GM19099 (cell line): ENCODE data around the gene SLC38A5.
"Not testable (repeated sequence)": the region's sequence is repeated elsewhere in the genome, so short reads cannot be mapped to it uniquely, and the experiment has no call there.

ENCODE experiments used
- POLR2A ChIP-seq: IDR thresholded peaks from 3 replicates; pipeline ENCODE4 v1.6.1; 2011; ENCODE audit warnings: low read depth; ENCODE audit not compliant: insufficient read length; ENCODE audit errors: extremely low read depth

Gene SLC38A5

DNA sequence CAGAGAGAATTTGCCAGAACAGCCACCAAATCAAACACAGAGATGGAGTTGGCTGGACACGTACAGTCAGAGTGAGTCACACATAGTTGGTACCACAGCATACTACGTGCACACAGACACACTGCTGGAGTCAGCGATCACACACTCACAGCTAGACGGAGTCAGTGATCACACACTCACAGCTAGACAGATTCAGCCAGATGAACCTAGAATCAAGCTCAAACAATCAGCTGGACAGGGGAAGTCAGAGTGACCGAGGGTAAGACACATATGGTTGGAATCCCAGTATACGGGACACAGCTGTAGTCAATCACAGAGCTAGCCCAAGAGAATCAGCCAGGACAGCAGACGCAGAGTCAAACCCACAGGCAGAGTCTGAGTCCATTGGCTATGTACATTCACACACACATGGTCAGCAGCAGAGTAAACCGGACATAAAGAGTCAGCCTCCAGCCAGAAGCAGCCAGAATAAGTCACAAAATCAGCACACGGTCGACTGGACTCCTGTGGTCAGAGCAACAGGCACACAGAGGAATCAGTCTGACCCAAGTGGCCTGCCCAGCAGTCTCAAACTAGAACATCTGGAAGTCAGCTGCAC, 4.6 kb downstream of the SLC38A5 start:
- TF ChIP-seq POLR2A, result no peak

DNA sequence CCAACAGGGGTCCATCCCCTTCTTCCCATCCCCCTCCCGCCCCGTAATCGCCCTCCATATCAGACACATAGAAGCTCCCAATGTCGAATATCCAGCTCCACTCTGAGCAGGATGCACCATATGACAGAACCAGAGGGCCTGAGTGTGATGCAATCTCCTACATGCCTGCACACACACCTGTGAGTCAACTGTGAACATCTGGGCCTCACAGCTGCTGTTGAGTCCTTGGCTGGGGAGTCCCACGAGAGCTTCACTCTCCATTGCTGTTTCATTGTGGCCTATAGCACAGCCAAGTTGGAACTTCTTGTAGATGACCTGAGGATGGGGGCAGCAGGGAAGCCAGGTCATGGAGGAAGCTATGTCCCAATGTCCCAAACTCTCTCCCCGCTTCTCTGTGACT, 8.2 kb downstream of the SLC38A5 start:
- TF ChIP-seq POLR2A, result no peak

DNA sequence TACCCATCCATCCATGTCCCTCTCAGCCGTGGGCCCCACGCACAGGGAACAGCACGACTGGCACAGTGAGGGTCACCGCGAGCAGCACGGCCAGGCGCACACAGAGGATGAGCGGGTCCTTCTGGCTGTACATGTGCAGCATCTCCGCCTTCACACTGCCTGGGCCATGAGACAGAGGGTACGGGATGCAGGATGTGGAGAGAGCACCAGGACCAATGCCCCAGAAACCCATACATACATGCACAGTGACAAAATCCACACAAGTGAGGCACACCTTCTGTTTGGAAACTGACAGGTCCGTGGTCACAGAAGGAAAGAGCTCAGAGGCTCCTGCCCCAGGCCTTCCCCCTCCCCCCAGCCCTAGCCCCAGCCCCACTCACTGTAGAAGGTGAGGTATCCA, 9.5 kb downstream of the SLC38A5 start:
- TF ChIP-seq POLR2A, result no peak

DNA sequence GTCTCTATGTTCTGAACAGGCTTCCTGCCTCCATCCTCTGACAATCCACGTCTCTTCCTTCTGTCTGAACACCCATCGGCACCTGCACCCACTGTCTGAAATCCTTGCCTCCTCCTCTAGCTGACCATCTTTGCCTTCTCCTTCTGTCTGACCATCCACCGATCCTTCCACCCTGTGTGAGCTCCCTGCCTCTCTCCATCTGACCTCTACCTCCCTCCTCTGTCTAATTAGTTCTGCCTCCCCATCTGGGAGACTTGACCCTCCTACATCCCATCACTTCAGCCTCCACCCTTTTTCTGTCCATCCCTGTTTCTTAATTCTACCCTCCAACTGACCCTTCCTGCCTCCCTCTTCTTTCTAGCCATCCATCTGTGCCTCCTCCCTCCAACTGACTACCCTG, 10.0 kb downstream of the SLC38A5 start:
- no peak for TF ChIP-seq POLR2A

DNA sequence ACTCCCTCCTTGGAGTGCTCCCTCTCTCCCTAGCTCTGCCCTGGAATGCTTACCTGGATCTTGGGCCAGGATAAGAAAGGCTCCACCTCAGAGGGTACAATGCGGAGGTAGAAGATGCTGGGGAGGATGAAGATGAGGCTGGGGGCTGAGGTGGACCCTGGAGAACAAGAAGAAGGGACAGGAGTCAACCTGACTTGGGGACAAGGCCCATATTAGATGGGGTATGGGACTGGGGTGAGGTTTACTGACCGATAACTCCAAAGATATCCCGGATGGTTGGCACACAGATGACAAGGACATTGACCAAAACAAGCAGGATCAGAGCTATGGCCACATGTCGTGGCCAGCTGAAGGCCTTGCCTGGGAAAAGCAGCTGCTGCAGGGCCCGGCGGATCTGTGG, 10.6 kb downstream of the SLC38A5 start:
- TF ChIP-seq POLR2A, result no peak

DNA sequence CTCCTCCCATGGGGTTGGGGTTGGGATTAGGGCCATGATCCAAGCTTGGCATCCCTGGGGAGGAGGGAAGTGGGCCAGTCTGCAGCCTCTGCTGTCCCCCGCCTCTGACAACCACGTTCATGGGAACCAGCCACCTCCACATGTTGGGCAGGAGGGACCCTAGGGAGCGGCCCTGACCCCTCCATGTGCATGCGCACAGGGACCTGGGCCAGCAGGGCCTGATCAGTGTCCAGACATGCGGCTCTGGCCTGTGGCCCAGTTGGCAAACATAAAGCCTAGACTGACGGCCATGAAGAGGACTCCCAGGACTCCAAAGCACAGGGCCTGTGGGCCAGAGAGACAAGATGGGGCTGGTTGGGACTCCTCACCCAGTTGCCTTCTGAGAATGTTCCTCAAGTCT, 11.3 kb downstream of the SLC38A5 start:
- no peak for TF ChIP-seq POLR2A

DNA sequence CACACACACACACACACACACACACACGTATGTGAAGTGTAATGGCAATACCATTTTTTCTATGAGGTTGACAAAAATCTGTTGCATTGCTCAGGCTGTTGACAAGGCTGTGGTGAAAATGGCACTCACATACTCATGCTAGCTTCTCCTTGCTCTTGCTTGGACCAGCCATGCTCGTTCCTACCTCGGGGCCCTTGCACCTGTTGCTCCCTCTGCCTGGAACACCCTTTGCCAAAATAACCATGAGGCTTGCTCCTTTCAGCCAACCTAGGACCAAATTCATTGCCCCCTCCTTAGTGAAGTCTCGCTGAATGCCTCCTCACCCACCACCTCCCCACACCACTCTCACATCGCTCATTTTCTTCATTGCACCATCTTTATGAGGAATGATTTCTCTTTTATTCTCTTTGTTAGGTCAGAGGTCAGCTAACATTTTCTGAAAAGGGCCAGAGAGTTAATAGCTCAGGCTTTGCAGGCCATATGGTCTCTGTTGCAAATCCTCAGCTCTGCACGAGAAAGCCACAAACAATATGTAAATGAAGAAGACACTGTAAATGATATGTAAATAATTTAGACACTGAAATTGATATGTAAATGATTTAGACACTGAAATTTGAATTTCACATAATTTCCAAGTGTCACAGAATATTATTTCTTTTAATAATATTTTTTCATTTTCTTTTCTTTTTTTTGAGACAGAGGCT, 13.3 kb downstream of the SLC38A5 start:
- no peak for TF ChIP-seq POLR2A

DNA sequence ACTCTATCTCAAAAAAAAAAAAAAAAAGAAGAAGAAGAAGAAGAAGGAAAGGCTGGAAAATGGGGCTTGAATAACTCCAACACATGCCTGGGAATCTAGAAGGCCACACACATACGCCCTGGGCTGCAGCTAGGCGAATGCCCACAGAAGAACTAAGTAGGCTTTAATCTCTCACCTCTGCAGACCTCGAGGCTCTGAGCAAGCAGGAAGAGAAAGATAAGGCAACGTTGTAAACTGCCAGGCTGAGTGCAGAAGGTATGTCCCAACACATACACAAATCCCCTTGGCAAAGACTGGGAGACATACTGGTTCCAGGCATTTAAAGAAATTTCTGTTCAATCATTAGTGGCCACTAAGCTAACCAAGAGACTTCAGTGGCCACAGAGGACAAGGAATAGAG, 18.4 kb downstream of the SLC38A5 start:
- no peak for TF ChIP-seq POLR2A

DNA sequence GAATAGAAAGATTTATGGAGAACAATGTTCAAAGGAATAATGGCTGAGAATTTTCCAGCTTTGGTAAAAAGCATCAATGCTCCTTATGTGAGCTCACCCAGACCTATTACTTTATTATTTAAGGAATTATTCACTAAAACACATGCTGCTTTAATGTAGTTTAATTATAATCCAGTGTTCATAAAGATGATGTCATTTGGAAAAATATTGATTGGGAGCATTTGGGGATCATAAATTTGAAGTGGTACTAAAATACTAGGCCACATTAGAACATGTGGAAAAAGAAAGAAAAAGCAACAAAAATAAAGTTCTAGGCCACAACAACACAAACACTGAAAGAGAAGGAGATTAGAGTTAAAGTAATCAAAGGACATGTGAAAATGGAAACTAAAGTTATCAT, 20.0 kb downstream of the SLC38A5 start:
- no peak for TF ChIP-seq POLR2A

DNA sequence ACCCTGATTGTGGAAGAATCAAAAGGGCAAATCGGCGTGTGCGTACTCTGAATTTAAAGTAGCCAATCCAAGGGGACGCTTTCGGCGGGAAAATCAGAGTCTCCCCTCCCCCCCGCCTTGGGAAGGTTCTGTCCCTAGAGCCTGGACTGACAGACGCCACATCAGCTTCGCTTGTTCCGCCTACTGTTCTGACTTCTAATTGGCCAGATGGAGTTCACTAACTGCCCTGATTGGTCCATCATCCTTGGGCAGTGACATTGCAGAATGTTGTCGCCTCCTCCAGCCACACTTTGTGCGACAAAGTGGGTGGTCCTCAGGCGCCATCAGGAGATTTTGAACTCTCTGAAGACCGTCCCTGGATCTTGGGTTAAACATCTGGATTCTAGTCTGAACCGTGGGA, 58.2 kb downstream of the SLC38A5 start, which contains the start of gene SSX4B:
SSX4B (minus strand) TSS at position 101 of the 400 bp plus-strand sequence. CDS start 588 bp downstream, outside the sequence.
- not testable (repeated sequence) for TF ChIP-seq POLR2A
